Breast epithelium (tissue), 4 donors: ENCODE results near the gene ANGEL2. TPM values are rescaled to one million over a fixed set of nuclear protein-coding genes. Genes with fewer than 3 reads are reported as not detected.
"Not testable (repeated sequence)": the region's sequence is repeated elsewhere in the genome, so short reads cannot be mapped to it uniquely, and the experiment has no call there.

Source experiments
- DNase-seq, 2 donors: peaks; one replicate each; pipeline ENCODE4 v3.0.0-alpha.2; 2019; ENCODE audit warnings: low spot score in 2 of 2
- H3K27ac ChIP-seq, 2 donors: fragments of 200-600 bp; sonication (generic) in 1 of 2; one replicate each; pipeline ENCODE4 v1.5.1; 2016 to 2019; ENCODE audit warnings: mild to moderate bottlenecking in 1 of 2
- H3K27me3 ChIP-seq, 2 donors: fragments of 200-600 bp; sonication (generic) in 1 of 2; one replicate each; pipeline versions ENCODE4 v1.5.1 to v1.6.0; 2017 to 2019; ENCODE audit warnings: control low read depth in 1 of 2, mild to moderate bottlenecking in 1 of 2
- H3K36me3 ChIP-seq: fragments of 200-600 bp; one replicate; pipeline ENCODE4 v1.5.1; 2019
- H3K4me1 ChIP-seq, 2 donors: fragments of 200-600 bp; sonication (generic); one replicate each; pipeline ENCODE4 v1.5.1; 2016 to 2019; ENCODE audit warnings: control low read depth in 1 of 2
- H3K4me3 ChIP-seq, 3 donors: fragments of 200-600 bp; sonication (generic); 1 replicate in 2 of 3; 2 replicates in 1 of 3; pipeline ENCODE4 v1.5.1; 2016 to 2019; ENCODE audit warnings: mild to moderate bottlenecking in 3 of 3, moderate library complexity in 2 of 3
- H3K9me3 ChIP-seq, 2 donors: fragments of 200-600 bp; sonication (generic) in 1 of 2; one replicate each; pipeline ENCODE4 v1.5.1; 2016 to 2019; ENCODE audit warnings: control low read depth in 1 of 2
- POLR2A ChIP-seq: fragments of 450-650 bp; IDR thresholded peaks from one replicate; pipeline ENCODE4 v1.6.1; 2016; ENCODE audit warnings: antibody characterized with exemption, mild to moderate bottlenecking, moderate library complexity
- POLR2AphosphoS5 ChIP-seq, 3 donors: sonication (generic); formaldehyde crosslinking; IDR thresholded peaks; one replicate each; pipeline ENCODE4 v1.6.1; 2017; ENCODE audit warnings: antibody characterized with exemption in 3 of 3
- intact Hi-C: fragments of 100-400 bp; cut with DNase I; formaldehyde crosslinking; loops from one replicate; pipeline ENCODE4 v1.15.1; 2023; ENCODE audit warnings: low total_unique reads
- total RNA-seq, 3 donors: library from RNA; depleted of rRNA; stranded (reverse); fragments of >200 nt; gene quantifications; one replicate each; pipeline ENCODE4 v1.1.0, GENCODE V29; 2016
- TF ChIP-seq, protein P1 (sequence below), 3 donors: fragments of 450-650 bp; IDR thresholded peaks; one replicate each; pipeline ENCODE4 v1.5.1; 2016 to 2017; ENCODE audit warnings: antibody characterized with exemption in 3 of 3, mild to moderate bottlenecking in 3 of 3, moderate library complexity in 3 of 3

ANGEL2 gene
- total RNA-seq, 3 donors from 2014 or later, result 60.5 to 84.0 (median 72.4) TPM

- intact Hi-C loops, result no loop called here
- Histone ChIP-seq H3K4me3 (no peak overlapping the region), H3K4me1 (no peaks in the 10 kb centered on the region), H3K27ac (no peak overlapping the region), H3K36me3 (no peaks in the 10 kb centered on the region), H3K9me3 (no peaks in the 10 kb centered on the region), H3K27me3 (no peaks in the 10 kb centered on the region)
- no peak for DNase-seq
- TF ChIP-seq POLR2A (no peak), POLR2AphosphoS5 (IDR thresholded peaks at IDR 0.05) (no peak)
- TF ChIP-seq, protein P1, sequence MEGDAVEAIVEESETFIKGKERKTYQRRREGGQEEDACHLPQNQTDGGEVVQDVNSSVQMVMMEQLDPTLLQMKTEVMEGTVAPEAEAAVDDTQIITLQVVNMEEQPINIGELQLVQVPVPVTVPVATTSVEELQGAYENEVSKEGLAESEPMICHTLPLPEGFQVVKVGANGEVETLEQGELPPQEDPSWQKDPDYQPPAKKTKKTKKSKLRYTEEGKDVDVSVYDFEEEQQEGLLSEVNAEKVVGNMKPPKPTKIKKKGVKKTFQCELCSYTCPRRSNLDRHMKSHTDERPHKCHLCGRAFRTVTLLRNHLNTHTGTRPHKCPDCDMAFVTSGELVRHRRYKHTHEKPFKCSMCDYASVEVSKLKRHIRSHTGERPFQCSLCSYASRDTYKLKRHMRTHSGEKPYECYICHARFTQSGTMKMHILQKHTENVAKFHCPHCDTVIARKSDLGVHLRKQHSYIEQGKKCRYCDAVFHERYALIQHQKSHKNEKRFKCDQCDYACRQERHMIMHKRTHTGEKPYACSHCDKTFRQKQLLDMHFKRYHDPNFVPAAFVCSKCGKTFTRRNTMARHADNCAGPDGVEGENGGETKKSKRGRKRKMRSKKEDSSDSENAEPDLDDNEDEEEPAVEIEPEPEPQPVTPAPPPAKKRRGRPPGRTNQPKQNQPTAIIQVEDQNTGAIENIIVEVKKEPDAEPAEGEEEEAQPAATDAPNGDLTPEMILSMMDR (IDR thresholded peaks at IDR 0.05), result no peak
Observed at GRCh38 chr1:212968368-212968863, 47.3 kb downstream of the ANGEL2 start.

- no peak for TF ChIP-seq POLR2AphosphoS5 (IDR thresholded peaks at IDR 0.05)
- TF ChIP-seq POLR2A, result no peak
- TF ChIP-seq, protein P1 (IDR thresholded peaks at IDR 0.05), result no peak
- intact Hi-C loops, result no loop called here
Observed at GRCh38 chr1:212967801-212968200, 47.9 kb downstream of the ANGEL2 start.

GRCh38 chr1:212966616-212967015 lies 49.1 kb downstream of the ANGEL2 start:
- H3K27me3 ChIP-seq, result no peaks in the 10 kb centered on the region
- intact Hi-C loops, result no loop called here
- H3K4me1 ChIP-seq, result no peaks in the 10 kb centered on the region
- H3K4me3 ChIP-seq, result no peak overlapping the region
- H3K36me3 ChIP-seq, result no peaks in the 10 kb centered on the region
- no peak for DNase-seq
- H3K9me3 ChIP-seq, result no peaks in the 10 kb centered on the region
- no peak overlapping the region for H3K27ac ChIP-seq
- no peak for TF ChIP-seq POLR2A
- TF ChIP-seq, protein P1 (IDR thresholded peaks at IDR 0.05), result no peak
- TF ChIP-seq POLR2AphosphoS5 (IDR thresholded peaks at IDR 0.05), result no peak

More at GRCh38 chr1:212967801-212968200, 47.9 kb downstream of the ANGEL2 start:
- Histone ChIP-seq H3K9me3 (no peaks in the 10 kb centered on the region), H3K4me3 (no peak overlapping the region), H3K4me1 (no peaks in the 10 kb centered on the region), H3K27me3 (no peaks in the 10 kb centered on the region), H3K36me3 (no peaks in the 10 kb centered on the region), H3K27ac (no peak overlapping the region)
- DNase-seq, result no peak

- DNase-seq, result not testable (repeated sequence)
Observed at GRCh38 chr1:212964993-212965392, 50.7 kb downstream of the ANGEL2 start.

DNA sequence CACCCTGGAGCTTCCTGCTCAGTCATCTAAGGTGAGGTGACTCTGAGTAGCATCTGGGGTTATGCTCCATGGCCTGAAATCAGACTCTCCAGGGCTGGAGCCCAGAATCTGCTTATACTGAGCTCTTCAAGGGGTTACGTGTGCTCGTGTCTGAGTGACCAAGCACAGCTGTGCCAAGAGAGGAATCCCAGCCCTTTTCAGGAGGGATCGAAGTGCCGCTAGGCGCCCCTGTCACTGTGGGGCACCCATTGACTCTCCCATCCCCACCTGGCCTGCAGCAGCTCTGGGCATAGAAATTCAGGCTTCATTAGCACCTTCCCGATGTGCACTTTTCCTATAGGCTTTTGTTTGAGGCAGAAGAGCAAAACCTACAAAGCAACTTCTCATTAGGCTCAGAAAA lies 51.6 kb downstream of the ANGEL2 start:
- no peaks in the 10 kb centered on the region for H3K4me1 ChIP-seq
- no peaks in the 10 kb centered on the region for H3K9me3 ChIP-seq
- TF ChIP-seq POLR2AphosphoS5 (IDR thresholded peaks at IDR 0.05) (no peak), POLR2A (no peak)
- TF ChIP-seq, protein P1 (IDR thresholded peaks at IDR 0.05), result no peak
- no peak overlapping the region for H3K27ac ChIP-seq
- no peak overlapping the region for H3K4me3 ChIP-seq
- H3K27me3 ChIP-seq, result no peaks in the 10 kb centered on the region
- DNase-seq, result no peak
- H3K36me3 ChIP-seq, result no peaks in the 10 kb centered on the region
- intact Hi-C loops, result no loop called here

More at GRCh38 chr1:212964993-212965392, 50.7 kb downstream of the ANGEL2 start:
- H3K27ac ChIP-seq, H3K4me3 ChIP-seq, H3K36me3 ChIP-seq, intact Hi-C loops, H3K4me1 ChIP-seq, H3K9me3 ChIP-seq, H3K27me3 ChIP-seq: not testable (repeated sequence)

DNA sequence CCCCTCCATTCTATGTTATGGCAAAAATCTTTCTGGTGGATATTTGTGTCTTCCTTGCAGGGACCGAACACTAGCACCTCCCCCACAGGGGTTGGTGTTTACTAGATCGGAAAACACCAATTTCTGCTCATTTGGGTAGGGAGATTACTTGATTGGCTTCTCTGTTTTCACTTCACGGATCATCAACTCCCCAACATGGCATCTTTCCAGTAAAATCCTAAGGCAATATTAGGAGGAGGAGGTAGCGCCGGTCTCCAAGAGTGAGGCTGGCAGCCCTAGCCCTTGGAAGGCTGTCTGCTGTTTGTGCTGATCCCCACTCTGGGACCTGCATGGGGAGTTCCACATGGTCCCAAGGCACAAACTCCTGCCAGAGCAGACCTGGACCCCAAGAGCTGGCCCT lies 53.2 kb downstream of the ANGEL2 start:
- DNase-seq, result no peak
- no peak overlapping the region for H3K27ac ChIP-seq
- H3K36me3 ChIP-seq, result no peaks in the 10 kb centered on the region
- H3K27me3 ChIP-seq, result no peaks in the 10 kb centered on the region
- no peaks in the 10 kb centered on the region for H3K4me1 ChIP-seq
- intact Hi-C loops, result no loop called here
- H3K9me3 ChIP-seq, result no peaks in the 10 kb centered on the region
- H3K4me3 ChIP-seq, result no peak overlapping the region
- TF ChIP-seq, protein P1 (IDR thresholded peaks at IDR 0.05), result no peak
- TF ChIP-seq POLR2A (no peak), POLR2AphosphoS5 (IDR thresholded peaks at IDR 0.05) (no peak)
